Effector memory CD4-positive, alpha-beta T cell (primary cell): ENCODE measurements around the gene PGF.
"Not testable (repeated sequence)": the region's sequence is repeated elsewhere in the genome, so short reads cannot be mapped to it uniquely, and the experiment has no call there.

ENCODE experiments used
- DNase-seq, 3 donors: peaks; one replicate each; pipeline ENCODE4 v3.0.0-alpha.2; 2020
- H3K27ac ChIP-seq: 2 replicates; pipeline ENCODE4 v1.7.0; 2013; ENCODE audit warnings: mild to moderate bottlenecking, low read length, moderate library complexity; ENCODE audit not compliant: insufficient read depth, poor library complexity, severe bottlenecking
- H3K27me3 ChIP-seq: replicated peaks from 2 replicates; pipeline ENCODE4 v1.7.0; 2013; ENCODE audit warnings: mild to moderate bottlenecking, low read length; ENCODE audit not compliant: insufficient read depth, control insufficient read depth, poor library complexity, severe bottlenecking
- H3K36me3 ChIP-seq: 2 replicates; pipeline ENCODE4 v1.7.0; 2013; ENCODE audit warnings: mild to moderate bottlenecking, low read length, moderate library complexity; ENCODE audit not compliant: control insufficient read depth, insufficient read depth
- H3K4me1 ChIP-seq: 2 replicates; pipeline ENCODE4 v1.7.0; 2013; ENCODE audit warnings: low read length, mild to moderate bottlenecking; ENCODE audit not compliant: control insufficient read depth, insufficient read depth, poor library complexity, severe bottlenecking
- H3K4me3 ChIP-seq: 2 replicates; pipeline ENCODE4 v1.7.0; 2013; ENCODE audit warnings: low read length, low read depth, mild to moderate bottlenecking; ENCODE audit not compliant: insufficient read depth, poor library complexity, severe bottlenecking
- H3K9me3 ChIP-seq: 2 replicates; pipeline ENCODE4 v1.7.0; 2013; ENCODE audit warnings: mild to moderate bottlenecking, low read length, moderate library complexity; ENCODE audit not compliant: control insufficient read depth

PGF gene

DNA sequence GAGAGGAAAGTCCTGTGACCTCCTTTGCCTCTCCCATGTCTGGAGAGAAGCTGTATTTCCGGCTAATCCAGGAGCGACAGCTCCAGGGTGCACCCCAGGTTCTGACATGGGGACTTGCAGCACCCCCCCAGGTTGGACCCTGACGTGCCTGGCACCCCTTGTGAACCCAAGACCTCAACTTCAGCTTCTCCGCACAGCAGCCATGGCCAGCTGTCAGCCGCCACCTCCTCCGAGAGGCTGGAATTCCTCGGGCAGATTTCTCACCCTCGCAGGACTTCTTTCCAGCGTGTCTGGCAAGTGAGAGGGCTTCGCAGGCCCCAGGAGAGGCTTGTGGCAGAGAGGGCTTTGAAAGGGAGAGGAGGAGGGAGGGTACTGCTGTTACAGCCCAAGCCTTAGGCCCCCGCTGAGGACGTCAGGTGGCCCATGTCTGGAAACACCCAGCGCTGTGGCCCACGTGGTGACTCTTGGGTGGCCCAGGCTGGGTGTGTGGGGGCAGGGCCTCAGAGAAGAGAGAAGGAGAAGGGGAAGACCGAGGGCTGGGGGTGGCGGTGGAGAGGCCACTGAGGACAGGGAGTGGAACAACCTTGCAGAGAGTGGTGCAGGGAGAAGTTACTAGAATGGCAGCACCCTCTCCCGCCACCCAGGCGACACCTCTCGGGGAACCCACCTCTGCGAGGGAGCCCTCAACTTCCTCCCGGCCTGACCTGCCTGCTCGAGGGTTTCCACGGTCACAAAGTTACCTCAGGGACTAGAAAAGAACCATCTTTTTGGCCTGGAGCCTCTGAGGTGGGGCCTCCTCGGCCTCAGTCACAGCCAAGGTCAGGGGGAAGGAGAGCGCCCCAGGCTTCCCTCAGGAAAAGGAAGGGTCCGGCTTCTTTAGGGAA is 20.7 kb downstream of the PGF start:
- no peaks in the 10 kb centered on the region for H3K9me3 ChIP-seq
- no peak overlapping the region for H3K27ac ChIP-seq
- H3K4me1 ChIP-seq = no peaks in the 10 kb centered on the region
- H3K4me3 ChIP-seq = no peak overlapping the region
- no peaks in the 10 kb centered on the region for H3K27me3 ChIP-seq
- H3K36me3 ChIP-seq = no peaks in the 10 kb centered on the region
- no peak for DNase-seq

DNA sequence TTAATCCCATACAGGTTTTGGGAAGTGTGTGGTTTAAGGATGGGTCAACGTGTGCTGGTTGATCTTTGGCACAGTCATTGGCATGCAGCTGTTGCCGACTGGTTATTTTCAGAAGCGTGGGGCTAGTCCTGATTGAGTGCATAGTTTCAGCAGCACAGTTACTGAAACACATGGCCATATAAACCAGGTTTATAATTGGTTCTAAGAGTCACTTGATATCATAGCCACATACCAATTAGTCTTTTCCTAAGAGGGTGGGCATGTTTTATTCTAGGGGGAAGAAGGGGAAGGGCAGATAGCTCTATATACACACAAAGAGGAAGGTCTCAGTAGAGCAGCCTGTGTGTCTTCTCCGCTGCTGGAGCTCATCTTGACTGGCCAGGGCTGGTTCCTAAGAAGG is 21.4 kb downstream of the PGF start:
- Histone ChIP-seq H3K4me1 (no peaks in the 10 kb centered on the region), H3K27me3 (no peaks in the 10 kb centered on the region), H3K27ac (no peak overlapping the region), H3K4me3 (no peak overlapping the region), H3K36me3 (no peaks in the 10 kb centered on the region), H3K9me3 (no peaks in the 10 kb centered on the region)
- DNase-seq = no peak

DNA sequence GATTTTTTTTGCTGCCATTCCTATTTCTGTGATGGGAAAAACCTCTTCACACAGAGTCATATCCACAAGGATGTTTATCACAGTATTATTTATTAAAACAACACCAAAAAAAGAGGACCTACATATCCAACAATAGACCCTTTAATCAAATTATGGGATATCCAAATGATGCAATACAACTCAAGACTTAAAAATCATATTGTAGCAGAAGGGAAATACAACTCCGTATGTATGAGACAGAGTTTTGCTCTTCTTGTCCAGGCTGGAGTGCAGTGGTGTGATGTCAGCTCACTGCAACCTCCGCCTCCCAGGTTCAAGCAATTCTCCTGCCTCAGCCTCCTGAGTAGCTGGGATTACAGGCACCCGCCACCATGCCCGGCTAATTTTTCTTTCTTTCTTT is 22.5 kb downstream of the PGF start:
- DNase-seq, H3K36me3 ChIP-seq, H3K27me3 ChIP-seq, H3K4me3 ChIP-seq, H3K4me1 ChIP-seq, H3K27ac ChIP-seq, H3K9me3 ChIP-seq: not testable (repeated sequence)

DNA sequence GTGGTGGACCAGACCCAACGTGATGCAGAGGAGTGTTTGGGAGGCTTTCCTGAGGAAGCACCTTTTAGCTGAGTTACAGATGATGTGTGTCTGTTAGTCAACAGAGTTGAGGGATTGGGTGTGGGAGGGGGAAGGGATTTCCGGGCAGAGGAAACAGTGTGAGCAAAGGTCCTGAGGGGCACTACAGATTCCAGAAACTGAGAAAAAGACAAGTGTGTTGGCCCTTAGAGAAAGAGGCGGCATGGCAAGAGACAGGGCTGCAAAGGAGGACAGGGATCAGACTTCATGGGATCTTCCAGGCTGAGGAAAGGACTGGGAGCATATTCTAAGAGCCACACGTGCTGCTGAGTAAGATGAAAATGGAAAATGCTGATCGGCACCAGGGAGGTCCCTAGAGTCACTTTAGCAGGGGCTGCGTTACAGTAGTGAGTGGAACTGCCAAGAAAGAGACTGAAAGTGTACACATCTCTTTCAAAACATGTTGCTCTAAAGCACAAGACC is 22.9 kb downstream of the PGF start:
- H3K36me3 ChIP-seq = no peaks in the 10 kb centered on the region
- no peak overlapping the region for H3K4me3 ChIP-seq
- no peaks in the 10 kb centered on the region for H3K4me1 ChIP-seq
- no peak overlapping the region for H3K27ac ChIP-seq
- no peak for DNase-seq
- H3K27me3 ChIP-seq = no peaks in the 10 kb centered on the region
- no peaks in the 10 kb centered on the region for H3K9me3 ChIP-seq

DNA sequence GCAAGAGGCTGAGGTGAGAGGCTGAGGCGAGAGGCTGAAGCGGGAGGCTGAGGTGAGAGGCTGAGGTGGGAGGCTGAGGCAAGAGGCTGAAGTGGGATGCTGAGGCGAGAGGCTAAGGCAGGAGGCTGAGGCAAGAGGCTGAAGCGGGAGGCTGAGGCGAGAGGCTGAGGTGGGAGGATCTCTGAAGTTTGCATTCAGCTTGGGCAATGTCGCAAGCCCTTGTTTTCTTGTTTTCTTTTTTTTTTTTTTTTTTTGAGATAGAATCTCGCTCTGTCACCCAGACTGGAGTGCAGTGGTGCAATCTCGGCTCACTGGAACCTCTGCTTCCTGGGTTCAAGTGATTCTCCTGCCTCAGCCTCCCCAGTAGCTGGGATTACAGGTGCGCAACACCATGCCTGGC is 23.7 kb downstream of the PGF start:
- not testable (repeated sequence) for H3K36me3 ChIP-seq, H3K27ac ChIP-seq, H3K9me3 ChIP-seq, H3K4me1 ChIP-seq, H3K27me3 ChIP-seq, DNase-seq, H3K4me3 ChIP-seq

DNA sequence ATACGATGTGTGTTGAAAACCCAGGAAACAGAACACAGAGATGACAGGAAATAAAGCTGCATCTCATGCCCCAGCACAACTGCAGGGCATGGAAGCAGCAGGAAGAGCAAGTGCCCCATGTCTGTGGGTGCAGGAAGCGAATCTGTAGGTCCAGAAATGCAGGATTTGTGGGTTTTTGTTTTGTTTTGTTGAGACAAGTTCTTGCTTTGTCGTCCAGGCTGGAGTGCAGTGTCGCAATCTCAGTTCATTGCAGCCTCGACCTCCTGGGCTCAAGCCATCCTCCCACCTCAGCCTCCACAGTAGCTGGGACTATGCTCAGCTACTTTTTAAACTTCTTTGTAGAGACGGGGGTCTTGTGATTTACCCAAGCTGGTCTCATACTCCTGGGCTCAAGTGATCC is 26.2 kb downstream of the PGF start:
- no peak overlapping the region for H3K27ac ChIP-seq
- no peaks in the 10 kb centered on the region for H3K27me3 ChIP-seq
- H3K9me3 ChIP-seq = no peaks in the 10 kb centered on the region
- no peaks in the 10 kb centered on the region for H3K36me3 ChIP-seq
- no peaks in the 10 kb centered on the region for H3K4me1 ChIP-seq
- no peak overlapping the region for H3K4me3 ChIP-seq
- no peak for DNase-seq

DNA sequence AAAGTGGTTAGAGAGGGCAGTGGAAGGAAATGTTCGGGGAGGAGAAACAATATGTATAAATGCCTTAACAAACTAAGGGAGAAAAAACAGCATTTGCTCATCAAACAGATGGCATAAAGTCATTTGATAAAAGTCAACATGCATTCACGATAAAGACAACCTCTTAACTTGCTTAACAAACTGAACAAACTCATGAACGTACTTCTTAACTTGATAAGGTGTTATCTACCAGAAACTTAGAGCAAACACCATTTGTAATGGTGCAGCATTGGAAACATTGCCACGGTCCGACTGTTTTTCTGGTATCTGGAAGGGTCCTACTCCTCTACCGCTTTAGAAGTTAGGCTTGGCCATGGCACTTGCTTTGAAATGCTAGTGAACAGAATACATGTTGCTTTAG is 28.2 kb downstream of the PGF start:
- no peaks in the 10 kb centered on the region for H3K27me3 ChIP-seq
- DNase-seq = no peak
- no peak overlapping the region for H3K4me3 ChIP-seq
- H3K4me1 ChIP-seq = no peaks in the 10 kb centered on the region
- H3K36me3 ChIP-seq = no peaks in the 10 kb centered on the region
- no peak overlapping the region for H3K27ac ChIP-seq
- no peaks in the 10 kb centered on the region for H3K9me3 ChIP-seq

DNA sequence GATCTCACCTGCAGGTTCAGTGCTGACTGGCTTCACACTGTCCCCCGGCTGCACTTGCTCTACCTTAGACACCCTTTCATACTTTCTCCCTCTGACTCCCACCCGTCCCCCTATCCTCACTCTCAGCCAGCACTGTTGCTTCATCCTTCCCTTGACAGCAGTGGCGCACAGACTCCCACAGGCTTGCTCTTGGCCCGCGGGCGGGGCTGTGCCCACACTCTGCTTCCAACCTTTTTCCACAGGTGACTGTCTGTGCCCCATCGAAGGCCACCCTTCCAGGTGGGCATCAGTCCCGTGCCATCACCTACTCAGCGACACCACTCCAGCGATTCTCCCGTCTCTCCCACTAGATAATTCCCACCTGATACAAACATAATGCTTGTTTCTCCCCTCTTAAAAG is 31.3 kb downstream of the PGF start:
- Histone ChIP-seq H3K27me3 (no peaks in the 10 kb centered on the region), H3K27ac (no peak overlapping the region), H3K4me1 (no peaks in the 10 kb centered on the region), H3K9me3 (no peaks in the 10 kb centered on the region), H3K36me3 (no peaks in the 10 kb centered on the region), H3K4me3 (no peak overlapping the region)
- no peak for DNase-seq

DNA sequence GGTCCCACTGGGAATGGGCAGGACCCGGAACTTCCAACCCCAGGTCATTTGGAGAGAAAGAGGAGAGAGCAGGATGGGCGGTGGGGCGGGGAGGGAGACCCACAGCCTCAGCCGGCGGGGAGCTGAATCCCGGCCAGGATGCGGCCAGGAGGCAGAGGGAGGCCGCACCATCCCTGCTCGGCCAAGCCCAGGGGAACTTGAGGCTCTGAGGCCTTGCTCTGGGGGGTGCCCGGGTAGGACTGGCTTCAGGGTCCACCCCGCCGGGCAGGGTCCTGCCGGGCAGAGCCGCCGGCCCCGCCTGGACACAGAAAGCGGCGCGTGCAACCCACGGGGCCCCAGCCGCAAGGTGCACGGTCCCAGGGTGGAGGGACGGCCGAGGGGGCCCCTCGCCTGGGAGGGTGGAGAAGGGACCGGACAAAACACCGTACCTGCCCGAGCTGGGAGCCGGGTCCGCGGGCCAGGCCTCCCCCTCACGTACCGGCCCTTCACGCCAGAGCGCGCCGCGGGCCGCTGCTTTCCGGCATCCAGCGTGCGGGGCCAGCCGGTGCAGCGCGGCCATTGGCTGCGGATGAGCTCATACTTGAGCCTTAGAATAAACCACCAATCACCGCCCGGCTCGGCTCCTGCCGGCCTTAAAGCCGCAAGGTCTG is 32.5 kb downstream of the PGF start, which contains the start of gene RPS6KL1:
TSS of gene RPS6KL1 (minus strand) at position 509 of the 650 bp plus-strand sequence. CDS start 1,719 bp downstream, outside the sequence.
- peak within 1 kb of the TSS; percentile 56 for H3K4me3 ChIP-seq
- no peak within 1 kb of the TSS for H3K27ac ChIP-seq
- DNase-seq = peak in 2 of 3 donors; percentile 47 to 56
- no peaks in the 10 kb centered on the region for H3K4me1 ChIP-seq
- H3K27me3 ChIP-seq = no peaks in the 10 kb centered on the region
- no peaks in the 10 kb centered on the region for H3K9me3 ChIP-seq
- no peaks in the 10 kb centered on the region for H3K36me3 ChIP-seq
